ENCODE data around the gene MALSU1.

The MALSU1 gene

GRCh38 chr7:23298885-23299769 is at the start of gene MALSU1:
Gene MALSU1 (plus strand): TSS chr7:23299339. CDS start chr7:23299353, 14 bp downstream.
- peak; percentile 99 for DNase-seq

- no peak for DNase-seq
These were observed 49.7 kb upstream of the MALSU1 start for GRCh38 chr7:23249486-23249885.

GRCh38 chr7:23254051-23254681 is 45.0 kb upstream of the MALSU1 start:
- DNase-seq: no peak

GRCh38 chr7:23256731-23257130 is 42.4 kb upstream of the MALSU1 start:
- no peak for DNase-seq

- DNase-seq: no peak
These were observed 38.8 kb upstream of the MALSU1 start for GRCh38 chr7:23260371-23260770.

GRCh38 chr7:23261843-23262452 is 37.2 kb upstream of the MALSU1 start:
- peak; percentile 73 for DNase-seq

GRCh38 chr7:23264916-23265458 is 34.2 kb upstream of the MALSU1 start:
- DNase-seq: no peak

GRCh38 chr7:23266918-23267317 is 32.2 kb upstream of the MALSU1 start:
- DNase-seq: no peak

- DNase-seq: no peak
These were observed 31.8 kb upstream of the MALSU1 start for GRCh38 chr7:23267357-23267756.

GRCh38 chr7:23268167-23268566 is 31.0 kb upstream of the MALSU1 start:
- DNase-seq: no peak

GRCh38 chr7:23268746-23269145 is 30.4 kb upstream of the MALSU1 start:
- no peak for DNase-seq

- DNase-seq: no peak
These were observed 26.9 kb upstream of the MALSU1 start for GRCh38 chr7:23272275-23272674.

GRCh38 chr7:23273141-23273599 is 26.0 kb upstream of the MALSU1 start:
- DNase-seq: peak; percentile 80

- DNase-seq: peak; percentile 13
These were observed 23.2 kb upstream of the MALSU1 start for GRCh38 chr7:23275912-23276311.

GRCh38 chr7:23276376-23276775 is 22.8 kb upstream of the MALSU1 start:
- DNase-seq: no peak

GRCh38 chr7:23276947-23277346 is 22.2 kb upstream of the MALSU1 start:
- DNase-seq: no peak

GRCh38 chr7:23277359-23277989 is 21.7 kb upstream of the MALSU1 start:
- peak; percentile 86 for DNase-seq

GRCh38 chr7:23279819-23280525 is 19.2 kb upstream of the MALSU1 start:
- no peak for DNase-seq

GRCh38 chr7:23283086-23283485 is 16.1 kb upstream of the MALSU1 start:
- no peak for DNase-seq

GRCh38 chr7:23284871-23285270 is 14.3 kb upstream of the MALSU1 start:
- no peak for DNase-seq

GRCh38 chr7:23285657-23286646 is 13.2 kb upstream of the MALSU1 start:
- DNase-seq: no peak

All from eye (tissue), 1 donor.